Heart left ventricle (tissue), 16 donors: Measurements from ENCODE around the gene ZNF487. TPM values are rescaled to one million over a fixed set of nuclear protein-coding genes. Genes with fewer than 3 reads are reported as not detected.
A peak's percentile ranks its signal among the peaks of the same experiment; 100 is the strongest.
"Not testable (repeated sequence)": the region's sequence is repeated elsewhere in the genome, so short reads cannot be mapped to it uniquely, and the experiment has no call there.

Source experiments
- ATAC-seq, 4 donors: fragments of 200-7000 bp; cut with Tn5 transposase; one replicate each; pipeline ENCODE4 v1.9.1; 2020 to 2022; ENCODE audit warnings: moderate library complexity in 4 of 4, mild to moderate bottlenecking in 3 of 4, moderate number of reproducible peaks in 1 of 4
- DNase-seq, 5 donors: peaks; one replicate each; pipeline ENCODE4 v3.0.0-alpha.2; 2020
- H3K27ac ChIP-seq, 12 donors: fragments of 200-600 bp; sonication (generic) in 4 of 12; one replicate each; pipeline versions ENCODE4 v1.5.0 to v1.8.0; 2016 to 2022; ENCODE audit warnings: mild to moderate bottlenecking in 2 of 12
- H3K27me3 ChIP-seq, 9 donors: fragments of 200-600 bp; sonication (generic) in 2 of 9; one replicate each; pipeline versions ENCODE4 v1.5.1 to v1.8.0; 2016 to 2022; ENCODE audit warnings: mild to moderate bottlenecking in 3 of 9
- H3K36me3 ChIP-seq, 9 donors: fragments of 200-600 bp; sonication (generic) in 2 of 9; one replicate each; pipeline versions ENCODE4 v1.5.0 to v1.8.0; 2018 to 2022; ENCODE audit warnings: mild to moderate bottlenecking in 2 of 9
- H3K4me1 ChIP-seq, 12 donors: fragments of 200-600 bp; sonication (generic) in 4 of 12; one replicate each; pipeline versions ENCODE4 v1.5.0 to v1.8.0; 2016 to 2022; ENCODE audit warnings: mild to moderate bottlenecking in 3 of 12
- H3K4me3 ChIP-seq, 12 donors: fragments of 200-600 bp; sonication (generic) in 4 of 12; one replicate each; pipeline versions ENCODE4 v1.5.0 to v1.8.0; 2017 to 2022; ENCODE audit warnings: mild to moderate bottlenecking in 9 of 12, moderate library complexity in 4 of 12
- H3K9me3 ChIP-seq, 12 donors: fragments of 200-600 bp; sonication (generic) in 4 of 12; one replicate each; pipeline versions ENCODE4 v1.5.0 to v1.8.0; 2016 to 2022; ENCODE audit warnings: mild to moderate bottlenecking in 1 of 12
- POLR2A ChIP-seq, 2 donors: fragments of 450-650 bp; IDR thresholded peaks; one replicate each; pipeline ENCODE4 v1.6.1; 2017; ENCODE audit warnings: antibody characterized with exemption in 2 of 2, mild to moderate bottlenecking in 2 of 2, moderate library complexity in 2 of 2
- WGBS, 4 donors: extraction: QIAGEN DNeasy Blood & Tissue Kit in 2 of 4; methylation state at CpG; one replicate each; pipeline versions ENCODE4 v1.1.5 to v1.1.7; 2013 to 2018; 5-methylcytosine and 5-hydroxymethylcytosine counted together
- intact Hi-C, 10 donors: fragments of 100-400 bp; cut with DNase I; formaldehyde crosslinking; loops; one replicate each; pipeline versions ENCODE4 v1.11.1 to v1.14.2; 2022
- polyA plus RNA-seq, 2 donors: library from polyadenylated mRNA; stranded (reverse); fragments of 200-250 nt; gene quantifications; one replicate each; pipeline ENCODE4 v1.2.3, GENCODE V29; 2013
- total RNA-seq, 9 donors: library from RNA; depleted of rRNA in 2 of 9; stranded (reverse); fragments of >200 nt in 2 of 9; fragmentation: NEBNext Ultra II Directional in 3 of 9; extraction: Animal tissue kit (Norgen Biotek cat#: 25700) in 3 of 9; gene quantifications; one replicate each; pipeline versions ENCODE4 v1.1.0 to v1.2.4, GENCODE V29; 2016 to 2023
- TF ChIP-seq, protein P1 (sequence below), 12 donors: fragments of 200-600 bp; sonication (generic) in 4 of 12; IDR thresholded peaks; one replicate each; pipeline versions ENCODE4 v1.5.0 to v1.8.0; 2018 to 2022; ENCODE audit warnings: antibody characterized with exemption in 12 of 12, mild to moderate bottlenecking in 5 of 12
- donor health status: ischemic (EF 13 %, LVEDD 7.1; RV severe dilation, severe dysfunction).
- donor health status: healthy with polysubstance abuse.
- donor health status: DM: no; HTN: yes; CAD: no.
- donor health status: DM: no; HTN: no; CAD: no.
- donor health status: ischemic (EF 25% LVEDD 6.9; RV normal size, moderate dysfunction).
- donor health status: ischemic (EF 25% LVEDD 5.7; RV mildly dilated, moderate dysfunction).
- donor health status: healthy.
- donor health status: DM: yes; HTN: yes; CAD: no.
- donor health status: ischemic (EF 35%, LVEDD 5.7; RV mildly dilated, moderate dysfunction).
- donor health status: nonischemic (EF 11% LVEDD 7.7; RV severe dilation, severe dysfunction).
- donor health status: DM: yes; HTN: yes; CAD: no.
- donor health status: PGD.
- donor health status: ischemic (EF 29% LVEDD 5.4; RV normal size, mild dysfunction).
- donor health status: nonischemic (EF 23%, LVEDD 6.1; RV moderate dilation, normal function).

ZNF487 gene
- total and polyA plus RNA-seq, 11 donors = 1.8 to 5.1 (median 2.4) TPM

DNA sequence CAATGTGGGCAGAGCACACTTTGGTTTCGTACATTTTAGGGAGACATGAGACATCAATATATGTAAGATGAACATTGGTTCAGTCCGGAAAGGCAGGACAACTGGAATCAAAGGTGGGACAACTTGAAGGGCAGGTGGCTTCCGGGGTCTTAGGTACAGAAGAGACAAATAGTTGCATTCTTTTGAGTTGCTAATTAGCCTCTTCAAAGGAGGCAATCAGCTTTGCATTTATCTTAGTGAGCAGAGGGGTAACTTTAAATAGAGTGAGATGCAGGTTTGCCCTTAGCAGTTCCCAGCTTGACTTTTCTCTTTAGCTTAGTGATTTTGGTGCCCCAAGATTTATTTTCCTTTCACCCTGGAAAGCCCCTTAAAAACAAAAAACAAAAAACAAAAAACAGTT, 21.3 kb downstream of the ZNF487 start:
- Histone ChIP-seq H3K36me3 (no peaks in the 10 kb centered on the region), H3K27ac (no peak overlapping the region), H3K4me3 (no peak overlapping the region), H3K9me3 (no peaks in the 10 kb centered on the region), H3K4me1 (peaks cover 0 to 28% (median 16%) of the 10 kb centered on the region in 12 donors), H3K27me3 (no peaks in the 10 kb centered on the region)
- ATAC-seq = no peak
- TF ChIP-seq, protein P1, sequence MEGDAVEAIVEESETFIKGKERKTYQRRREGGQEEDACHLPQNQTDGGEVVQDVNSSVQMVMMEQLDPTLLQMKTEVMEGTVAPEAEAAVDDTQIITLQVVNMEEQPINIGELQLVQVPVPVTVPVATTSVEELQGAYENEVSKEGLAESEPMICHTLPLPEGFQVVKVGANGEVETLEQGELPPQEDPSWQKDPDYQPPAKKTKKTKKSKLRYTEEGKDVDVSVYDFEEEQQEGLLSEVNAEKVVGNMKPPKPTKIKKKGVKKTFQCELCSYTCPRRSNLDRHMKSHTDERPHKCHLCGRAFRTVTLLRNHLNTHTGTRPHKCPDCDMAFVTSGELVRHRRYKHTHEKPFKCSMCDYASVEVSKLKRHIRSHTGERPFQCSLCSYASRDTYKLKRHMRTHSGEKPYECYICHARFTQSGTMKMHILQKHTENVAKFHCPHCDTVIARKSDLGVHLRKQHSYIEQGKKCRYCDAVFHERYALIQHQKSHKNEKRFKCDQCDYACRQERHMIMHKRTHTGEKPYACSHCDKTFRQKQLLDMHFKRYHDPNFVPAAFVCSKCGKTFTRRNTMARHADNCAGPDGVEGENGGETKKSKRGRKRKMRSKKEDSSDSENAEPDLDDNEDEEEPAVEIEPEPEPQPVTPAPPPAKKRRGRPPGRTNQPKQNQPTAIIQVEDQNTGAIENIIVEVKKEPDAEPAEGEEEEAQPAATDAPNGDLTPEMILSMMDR (IDR thresholded peaks at IDR 0.05) = no peak
- no peak for TF ChIP-seq POLR2A (IDR thresholded peaks at IDR 0.05)
- DNase-seq = no peak
- 77 to 83% (median 81%) methylated on average over 3 of the region's 3 CpGs for WGBS, 4 donors
- intact Hi-C loops = loop anchor here in 1 of 10 donors (1.0 kb wide), 1 partner anchor 165 kb away; no protein-coding TSS in a partner anchor

DNA sequence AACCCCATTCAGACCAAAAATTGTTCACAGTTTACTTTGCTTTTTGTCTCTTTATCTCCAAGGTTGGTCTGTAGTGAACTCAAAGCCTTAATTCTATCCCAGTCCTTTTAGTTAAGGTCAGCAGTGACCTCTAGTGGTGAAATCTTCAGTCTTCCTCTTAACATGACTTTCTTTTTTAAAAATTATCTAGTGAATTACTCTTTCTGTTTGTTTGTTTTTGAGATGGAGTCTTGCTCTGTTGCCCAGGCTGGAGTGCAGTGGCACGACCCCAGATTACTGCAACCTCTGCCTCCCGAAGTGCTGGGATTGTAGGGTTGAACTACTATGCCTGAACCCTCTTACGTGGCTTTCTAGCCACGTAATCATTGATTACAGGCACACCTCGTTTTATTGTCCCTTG, 25.0 kb downstream of the ZNF487 start:
- intact Hi-C loops = loop anchor here in 9 of 10 donors (1.0 to 10.0 kb wide), 6 partner anchors 115 to 597 kb away; no protein-coding TSS in a partner anchor
- ATAC-seq (peak in 2 of 4 donors; percentile 67 to 70), DNase-seq (no peak)
- no peak overlapping the region for H3K27ac ChIP-seq
- no peaks in the 10 kb centered on the region for H3K36me3 ChIP-seq
- no peaks in the 10 kb centered on the region for H3K27me3 ChIP-seq
- H3K9me3 ChIP-seq = no peaks in the 10 kb centered on the region
- TF ChIP-seq, protein P1 (IDR thresholded peaks at IDR 0.05) = peak; percentile 63 to 84 (median 76)
- no peak for TF ChIP-seq POLR2A (IDR thresholded peaks at IDR 0.05)
- WGBS, 4 donors = 31 to 50% (median 42%) methylated on average over 5 of the region's 5 CpGs
- peaks cover 0 to 3% (median 0%) of the 10 kb centered on the region in 12 donors for H3K4me1 ChIP-seq
- H3K4me3 ChIP-seq = peak overlapping the region in 6 of 12 donors; percentile 9 to 43 (median 20)

DNA sequence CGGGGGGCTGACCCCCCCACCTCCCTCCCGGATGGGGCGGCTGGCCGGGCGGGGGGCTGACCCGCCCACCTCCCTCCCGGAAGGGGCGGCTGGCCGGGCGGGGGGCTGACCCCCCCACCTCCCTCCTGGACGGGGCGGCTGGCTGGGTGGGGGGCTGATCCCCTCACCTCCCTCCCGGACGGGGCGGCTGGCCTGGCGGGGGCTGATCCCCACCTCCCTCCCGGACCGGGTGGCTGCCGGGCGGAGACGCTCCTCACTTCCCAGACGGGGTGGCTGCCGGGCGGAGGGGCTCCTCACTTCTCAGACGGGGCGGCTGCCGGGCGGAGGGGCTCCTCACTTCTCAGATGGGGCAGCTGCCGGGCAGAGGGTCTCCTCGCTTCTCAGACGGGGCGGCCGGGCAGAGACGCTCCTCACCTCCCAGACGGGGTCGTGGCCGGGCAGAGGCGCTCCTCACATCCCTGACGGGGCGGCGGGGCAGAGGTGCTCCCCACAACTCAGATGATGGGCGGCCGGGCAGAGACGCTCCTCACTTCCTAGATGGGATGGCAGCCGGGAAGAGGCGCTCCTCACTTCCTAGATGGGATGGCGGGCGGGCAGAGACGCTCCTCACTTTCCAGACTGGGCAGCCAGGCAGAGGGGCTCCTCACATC, 28.3 kb downstream of the ZNF487 start:
- H3K27ac ChIP-seq, DNase-seq, H3K9me3 ChIP-seq, ATAC-seq, H3K27me3 ChIP-seq, H3K36me3 ChIP-seq, H3K4me3 ChIP-seq, H3K4me1 ChIP-seq: not testable (repeated sequence)
- WGBS, 4 donors = 94 to 97% (median 96%) methylated on average over 29 to 48 of the region's 49 CpGs
- intact Hi-C loops = loop anchor here in 1 of 10 donors (10.0 kb wide), 1 partner anchor 600 kb away; no protein-coding TSS in a partner anchor

DNA sequence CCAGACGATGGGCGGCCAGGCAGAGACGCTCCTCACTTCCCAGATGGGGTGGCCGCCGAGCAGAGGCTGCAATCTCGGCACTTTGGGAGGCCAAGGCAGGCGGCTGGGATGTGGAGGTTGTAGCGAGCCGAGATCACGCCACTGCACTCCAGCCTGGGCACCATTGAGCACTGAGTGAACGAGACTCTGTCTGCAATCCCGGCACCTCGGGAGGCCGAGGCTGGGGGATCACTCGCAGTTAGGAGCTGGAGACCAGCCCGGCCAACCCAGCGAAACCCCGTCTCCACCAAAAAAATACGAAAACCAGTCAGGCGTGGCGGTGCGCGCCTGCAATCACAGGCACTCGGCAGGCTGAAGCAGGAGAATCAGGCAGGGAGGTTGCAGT, 28.8 kb downstream of the ZNF487 start:
- not testable (repeated sequence) for H3K4me1 ChIP-seq, H3K27ac ChIP-seq, H3K9me3 ChIP-seq, H3K27me3 ChIP-seq, DNase-seq, ATAC-seq, H3K36me3 ChIP-seq, H3K4me3 ChIP-seq
- 95 to 100% (median 96%) methylated on average over 7 to 24 of the region's 24 CpGs for WGBS, 4 donors
- intact Hi-C loops = loop anchor here in 1 of 10 donors (10.0 kb wide), 1 partner anchor 601 kb away; no protein-coding TSS in a partner anchor

DNA sequence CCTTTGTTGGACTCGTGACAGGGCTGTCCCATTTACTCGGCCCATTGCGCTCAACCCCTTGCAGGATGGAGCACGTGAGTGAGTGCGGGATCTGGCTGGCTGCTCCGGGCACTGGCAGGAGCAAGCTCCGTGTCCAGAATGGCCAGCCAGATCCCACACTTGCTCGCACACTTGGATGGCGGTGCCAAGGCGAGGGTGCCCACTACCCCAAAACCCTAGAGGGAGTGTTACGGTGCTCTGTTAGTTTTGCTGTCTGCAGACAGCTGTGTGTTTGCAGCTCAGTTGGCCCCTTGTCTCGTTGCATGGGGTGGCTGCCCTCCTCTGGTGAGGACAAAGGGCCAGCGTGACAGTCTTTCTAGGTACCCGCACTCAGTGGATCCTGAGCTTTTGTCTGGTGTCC, 34.2 kb downstream of the ZNF487 start:
- WGBS, 4 donors = 92 to 97% (median 93%) methylated on average over 14 of the region's 14 CpGs
- H3K27me3 ChIP-seq = no peaks in the 10 kb centered on the region
- H3K4me1 ChIP-seq = no peaks in the 10 kb centered on the region
- no peak for TF ChIP-seq POLR2A (IDR thresholded peaks at IDR 0.05)
- TF ChIP-seq, protein P1 (IDR thresholded peaks at IDR 0.05) = no peak
- peaks cover 0 to 2% (median 0%) of the 10 kb centered on the region in 9 donors for H3K36me3 ChIP-seq
- no peak overlapping the region for H3K4me3 ChIP-seq
- no peaks in the 10 kb centered on the region for H3K9me3 ChIP-seq
- DNase-seq = no peak
- no peak overlapping the region for H3K27ac ChIP-seq
- no peak for ATAC-seq
- intact Hi-C loops = no loop called here
